ENCODE results near the gene IRAK2.
A peak's percentile ranks its signal among the peaks of the same experiment; 100 is the strongest.

IRAK2 gene

GRCh38 chr3:10224794-10225665, 60.3 kb downstream of the IRAK2 start:
- DNase-seq (ENCODE audit: low read depth) = peak; percentile 60

DNA sequence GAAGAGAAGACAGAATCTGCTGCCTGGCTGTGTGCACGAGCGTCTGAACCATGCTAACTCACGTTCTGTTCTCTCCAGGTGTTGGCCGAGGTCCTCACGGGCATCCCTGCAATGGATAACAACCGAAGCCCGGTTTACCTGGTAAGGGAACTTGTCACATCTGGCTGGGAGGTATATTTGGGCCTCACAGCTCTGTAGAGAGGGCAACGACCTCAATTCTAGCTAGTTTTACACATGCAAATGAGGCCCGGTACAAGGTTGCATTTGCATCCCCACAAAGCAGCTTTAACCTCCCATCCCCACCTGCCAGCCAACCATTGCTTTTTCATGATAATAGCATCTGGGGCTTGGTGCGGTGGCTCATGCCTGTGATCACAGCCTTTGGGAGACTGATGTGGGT, 61.6 kb downstream of the IRAK2 start:
- DNase-seq (ENCODE audit: low read depth) = no peak

DNA sequence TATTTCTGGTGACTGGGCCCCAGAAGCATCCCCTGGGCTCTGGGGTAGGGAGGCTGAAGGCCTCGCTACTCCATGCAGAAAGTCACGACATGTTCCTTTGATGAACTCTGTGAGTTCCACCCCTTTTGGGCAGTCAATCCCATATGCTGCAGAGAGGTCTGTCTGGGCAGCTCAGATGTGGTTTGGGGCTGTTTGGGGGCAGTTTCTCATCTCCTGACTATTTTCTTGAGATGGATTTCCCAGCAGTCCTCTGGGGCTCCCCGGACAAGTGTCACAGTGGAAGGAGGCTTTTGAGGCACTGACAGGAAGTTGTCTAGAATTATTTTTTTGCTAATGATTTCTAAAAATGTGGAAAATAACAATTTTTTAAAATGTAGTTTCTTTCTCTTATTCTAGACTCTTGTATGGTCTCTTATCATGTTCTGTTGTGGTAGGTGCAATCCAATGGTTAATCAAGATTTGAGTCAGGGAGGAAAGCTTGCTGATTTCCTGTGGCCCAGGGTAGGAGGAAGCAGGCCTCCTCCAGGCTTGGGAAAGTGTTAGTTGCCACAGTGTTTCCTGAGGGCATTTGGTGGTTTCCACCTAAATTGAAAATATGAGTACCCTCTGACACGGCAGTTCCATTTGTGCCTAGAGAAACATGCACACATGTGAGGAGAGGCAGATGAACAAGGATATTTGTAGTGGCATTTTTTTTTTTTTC, 63.7 kb downstream of the IRAK2 start:
- DNase-seq (ENCODE audit: low read depth) = peak; percentile 53

DNA sequence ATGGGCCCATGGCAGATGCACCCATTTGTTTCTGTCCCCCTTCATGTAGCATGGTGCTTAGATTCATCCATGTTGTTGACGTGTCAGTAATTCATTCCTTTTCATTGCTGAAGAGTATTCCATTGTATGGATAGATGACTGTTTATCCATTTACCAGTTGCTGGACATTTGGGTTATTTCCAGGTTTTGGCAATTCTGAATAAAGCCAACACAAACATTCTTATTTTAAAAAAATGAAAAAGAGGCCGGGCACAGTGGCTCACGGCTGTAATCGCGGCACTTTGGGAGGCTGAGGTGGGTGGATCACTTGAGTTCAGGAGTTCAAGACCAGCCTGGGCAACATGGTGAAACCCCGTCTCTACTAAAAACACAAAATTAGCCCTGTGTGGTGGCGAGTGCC, 64.9 kb downstream of the IRAK2 start:
- no peak for DNase-seq (ENCODE audit: low read depth)

- no peak for DNase-seq (ENCODE audit: low read depth)
These were observed 67.4 kb downstream of the IRAK2 start for GRCh38 chr3:10232137-10232536.

- DNase-seq (ENCODE audit: low read depth) = no peak
These were observed 69.3 kb downstream of the IRAK2 start for GRCh38 chr3:10233988-10234387.

DNA sequence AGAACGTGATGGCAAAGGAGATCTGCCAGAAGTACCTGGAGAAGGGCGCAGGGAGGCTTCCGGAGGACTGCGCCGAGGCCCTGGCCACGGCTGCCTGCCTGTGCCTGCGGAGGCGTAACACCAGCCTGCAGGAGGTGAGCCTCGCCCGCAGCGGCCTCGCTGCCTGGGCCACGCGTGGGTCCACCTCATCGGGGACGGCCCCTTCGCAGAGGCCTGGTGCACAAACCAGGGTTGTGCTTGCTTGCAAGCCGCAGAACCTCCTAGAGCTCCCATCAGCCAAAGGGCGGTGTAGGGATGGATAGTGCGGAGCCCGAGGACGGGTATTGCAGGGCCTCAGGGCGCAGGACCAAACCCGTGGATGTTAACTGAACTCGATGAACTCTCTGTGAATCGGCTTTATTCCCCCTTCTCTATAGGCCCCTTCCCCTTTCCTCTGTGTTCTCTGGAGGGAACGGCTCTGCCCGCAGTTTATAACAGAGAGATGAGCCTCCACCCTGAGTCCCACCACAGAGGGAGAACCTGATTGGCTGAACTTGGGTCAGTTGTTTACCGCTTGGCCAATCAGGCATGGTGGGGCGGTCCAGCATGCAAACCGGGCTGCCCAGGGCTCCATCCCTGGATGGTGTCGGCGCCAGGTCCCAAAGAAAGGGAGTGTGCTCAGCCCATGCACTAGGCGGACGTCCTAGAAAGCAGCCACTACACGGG, 70.0 kb downstream of the IRAK2 start:
- DNase-seq (ENCODE audit: low read depth) = no peak

GRCh38 chr3:10235551-10235950, 70.8 kb downstream of the IRAK2 start:
- no peak for DNase-seq (ENCODE audit: low read depth)

DNA sequence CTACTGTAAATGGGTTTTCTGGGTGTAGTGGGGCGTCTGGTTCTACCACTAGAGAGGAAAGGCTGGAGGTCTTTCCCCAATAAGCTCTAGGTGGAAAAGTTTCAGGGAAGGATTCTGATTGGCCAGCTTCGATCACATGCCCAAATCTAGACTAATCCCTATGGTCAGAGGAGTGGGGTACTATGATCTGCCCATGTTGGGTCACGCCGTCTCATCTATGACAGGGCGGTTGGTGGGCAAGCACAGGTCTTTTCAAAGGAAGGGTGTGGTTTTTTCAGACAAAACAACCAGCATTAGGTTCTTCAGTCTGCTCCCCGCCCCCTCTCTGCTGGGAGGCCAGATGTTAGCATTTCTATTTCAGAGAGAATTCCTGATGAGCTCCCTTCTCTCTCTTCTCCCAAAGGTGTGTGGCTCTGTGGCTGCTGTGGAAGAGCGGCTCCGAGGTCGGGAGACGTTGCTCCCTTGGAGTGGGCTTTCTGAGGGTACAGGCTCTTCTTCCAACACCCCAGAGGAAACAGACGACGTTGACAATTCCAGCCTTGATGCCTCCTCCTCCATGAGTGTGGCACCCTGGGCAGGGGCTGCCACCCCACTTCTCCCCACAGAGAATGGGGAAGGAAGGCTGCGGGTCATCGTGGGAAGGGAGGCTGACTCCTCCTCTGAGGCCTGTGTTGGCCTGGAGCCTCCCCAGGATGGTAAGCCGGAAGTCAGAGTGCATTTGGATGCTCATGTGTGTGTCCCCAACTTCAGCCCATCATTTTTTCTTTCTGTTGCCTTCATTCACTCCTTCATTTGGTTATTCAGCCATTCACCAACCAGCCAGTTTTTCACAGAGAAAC, 73.8 kb downstream of the IRAK2 start:
- DNase-seq (ENCODE audit: low read depth) = no peak

GRCh38 chr3:10240799-10241198, 76.1 kb downstream of the IRAK2 start:
- no peak for DNase-seq (ENCODE audit: low read depth)

DNA sequence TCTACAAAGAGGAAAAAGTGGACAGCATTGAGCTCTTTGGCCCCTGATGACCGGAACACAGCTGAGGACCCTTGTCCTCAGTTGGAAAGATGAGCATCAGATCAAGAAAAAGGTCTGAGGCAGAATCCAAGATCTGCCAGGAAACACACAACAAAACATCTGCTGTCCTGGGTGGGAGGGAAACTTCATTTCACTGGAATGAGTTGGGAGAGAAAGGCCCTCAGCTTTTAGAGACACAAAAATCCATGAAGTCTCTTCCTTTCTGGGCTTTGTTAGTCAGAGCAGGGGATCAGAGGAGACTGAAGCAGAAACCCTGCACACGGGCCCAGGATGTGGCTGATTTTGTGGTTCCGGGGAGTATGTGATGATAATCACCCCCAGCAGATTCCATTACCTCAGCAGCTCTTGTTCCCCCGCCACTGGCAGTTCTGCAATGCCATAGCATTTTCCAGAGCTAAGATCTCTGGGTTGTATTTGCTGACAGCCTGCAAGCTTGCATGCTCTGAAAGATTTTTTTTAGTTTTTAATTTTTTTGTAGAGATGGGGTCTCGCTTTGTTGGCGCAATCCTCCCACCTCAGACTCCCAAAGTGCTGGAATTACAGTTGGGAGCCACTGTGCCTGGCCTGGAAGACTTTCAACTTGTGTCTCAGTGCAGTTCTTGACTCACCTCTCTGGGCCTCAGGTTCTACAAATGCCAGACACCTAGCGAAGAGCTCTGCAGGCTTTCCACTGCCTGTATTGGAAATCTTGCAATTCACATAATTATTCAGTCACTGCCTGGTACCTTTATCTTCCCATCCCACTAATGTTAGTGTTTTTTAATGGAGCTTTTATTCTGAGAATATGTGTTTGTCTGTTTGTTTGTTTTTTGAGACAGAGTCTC, 77.7 kb downstream of the IRAK2 start:
- DNase-seq (ENCODE audit: low read depth) = peak; percentile 62

GRCh38 chr3:10244009-10244408, 79.3 kb downstream of the IRAK2 start:
- no peak for DNase-seq (ENCODE audit: low read depth)

- DNase-seq (ENCODE audit: low read depth) = no peak
These were observed 80.5 kb downstream of the IRAK2 start for GRCh38 chr3:10245081-10245712.

- no peak for DNase-seq (ENCODE audit: low read depth)
These were observed 83.0 kb downstream of the IRAK2 start for GRCh38 chr3:10247679-10248183.

GRCh38 chr3:10248184-10248983, 83.7 kb downstream of the IRAK2 start, which contains the start of gene TATDN2:
Gene TATDN2 (plus strand): TSS chr3:10248459. CDS start chr3:10249201, 742 bp downstream.
- DNase-seq (ENCODE audit: low read depth) = peak; percentile 92

GRCh38 chr3:10248984-10249748, 84.4 kb downstream of the IRAK2 start:
- peak; percentile 54 for DNase-seq (ENCODE audit: low read depth)

- no peak for DNase-seq (ENCODE audit: low read depth)
These were observed 85.1 kb downstream of the IRAK2 start for GRCh38 chr3:10249833-10250232.

GRCh38 chr3:10251006-10251405, 86.3 kb downstream of the IRAK2 start:
- DNase-seq (ENCODE audit: low read depth) = no peak

Data from activated T-cell treated with anti-CD3 and anti-CD28 coated beads for 24 hours (primary cell).